Measurements from ENCODE around the gene DLGAP1.

DNA sequence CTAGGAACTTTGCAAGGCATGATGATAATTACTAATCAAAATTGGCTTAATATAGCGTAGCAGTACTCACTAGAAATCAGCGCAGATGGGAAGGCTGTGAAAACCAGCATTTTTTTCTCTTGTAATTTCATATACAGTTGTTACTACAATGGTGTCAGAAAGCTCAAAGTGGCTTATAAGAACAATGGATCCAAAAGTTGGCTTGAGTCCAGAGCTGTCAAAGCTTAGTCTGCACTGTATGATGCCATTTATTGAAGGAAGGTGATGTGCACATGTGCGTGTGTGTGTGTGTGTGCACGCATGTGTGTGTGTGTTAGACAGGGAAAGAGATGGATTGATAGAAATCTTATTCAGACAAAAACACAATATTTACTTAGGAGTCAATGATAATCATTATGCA, 663.9 kb downstream of the DLGAP1 start:
- TF ChIP-seq, protein P1, sequence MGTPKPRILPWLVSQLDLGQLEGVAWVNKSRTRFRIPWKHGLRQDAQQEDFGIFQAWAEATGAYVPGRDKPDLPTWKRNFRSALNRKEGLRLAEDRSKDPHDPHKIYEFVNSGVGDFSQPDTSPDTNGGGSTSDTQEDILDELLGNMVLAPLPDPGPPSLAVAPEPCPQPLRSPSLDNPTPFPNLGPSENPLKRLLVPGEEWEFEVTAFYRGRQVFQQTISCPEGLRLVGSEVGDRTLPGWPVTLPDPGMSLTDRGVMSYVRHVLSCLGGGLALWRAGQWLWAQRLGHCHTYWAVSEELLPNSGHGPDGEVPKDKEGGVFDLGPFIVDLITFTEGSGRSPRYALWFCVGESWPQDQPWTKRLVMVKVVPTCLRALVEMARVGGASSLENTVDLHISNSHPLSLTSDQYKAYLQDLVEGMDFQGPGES (IDR thresholded peaks at IDR 0.05; ENCODE audit: low read depth, low read length), result no peak
- no peak for TF ChIP-seq SMC3 (IDR thresholded peaks at IDR 0.05; ENCODE audit: low read depth, low read length)
- TF ChIP-seq, protein P2, sequence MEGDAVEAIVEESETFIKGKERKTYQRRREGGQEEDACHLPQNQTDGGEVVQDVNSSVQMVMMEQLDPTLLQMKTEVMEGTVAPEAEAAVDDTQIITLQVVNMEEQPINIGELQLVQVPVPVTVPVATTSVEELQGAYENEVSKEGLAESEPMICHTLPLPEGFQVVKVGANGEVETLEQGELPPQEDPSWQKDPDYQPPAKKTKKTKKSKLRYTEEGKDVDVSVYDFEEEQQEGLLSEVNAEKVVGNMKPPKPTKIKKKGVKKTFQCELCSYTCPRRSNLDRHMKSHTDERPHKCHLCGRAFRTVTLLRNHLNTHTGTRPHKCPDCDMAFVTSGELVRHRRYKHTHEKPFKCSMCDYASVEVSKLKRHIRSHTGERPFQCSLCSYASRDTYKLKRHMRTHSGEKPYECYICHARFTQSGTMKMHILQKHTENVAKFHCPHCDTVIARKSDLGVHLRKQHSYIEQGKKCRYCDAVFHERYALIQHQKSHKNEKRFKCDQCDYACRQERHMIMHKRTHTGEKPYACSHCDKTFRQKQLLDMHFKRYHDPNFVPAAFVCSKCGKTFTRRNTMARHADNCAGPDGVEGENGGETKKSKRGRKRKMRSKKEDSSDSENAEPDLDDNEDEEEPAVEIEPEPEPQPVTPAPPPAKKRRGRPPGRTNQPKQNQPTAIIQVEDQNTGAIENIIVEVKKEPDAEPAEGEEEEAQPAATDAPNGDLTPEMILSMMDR (IDR thresholded peaks at IDR 0.05), result no peak
- TF ChIP-seq GABPA (IDR thresholded peaks at IDR 0.05; ENCODE audit: low read depth), result no peak
- no peak for TF ChIP-seq POLR2AphosphoS5 (IDR thresholded peaks at IDR 0.05; ENCODE audit: low read depth, low read length)
- TF ChIP-seq, protein P3, sequence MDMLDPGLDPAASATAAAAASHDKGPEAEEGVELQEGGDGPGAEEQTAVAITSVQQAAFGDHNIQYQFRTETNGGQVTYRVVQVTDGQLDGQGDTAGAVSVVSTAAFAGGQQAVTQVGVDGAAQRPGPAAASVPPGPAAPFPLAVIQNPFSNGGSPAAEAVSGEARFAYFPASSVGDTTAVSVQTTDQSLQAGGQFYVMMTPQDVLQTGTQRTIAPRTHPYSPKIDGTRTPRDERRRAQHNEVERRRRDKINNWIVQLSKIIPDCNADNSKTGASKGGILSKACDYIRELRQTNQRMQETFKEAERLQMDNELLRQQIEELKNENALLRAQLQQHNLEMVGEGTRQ (IDR thresholded peaks at IDR 0.05; ENCODE audit: borderline replicate concordance, low read depth, low read length), result no peak
